ENCODE results near the gene NUDT16L1.

NUDT16L1 gene

DNA sequence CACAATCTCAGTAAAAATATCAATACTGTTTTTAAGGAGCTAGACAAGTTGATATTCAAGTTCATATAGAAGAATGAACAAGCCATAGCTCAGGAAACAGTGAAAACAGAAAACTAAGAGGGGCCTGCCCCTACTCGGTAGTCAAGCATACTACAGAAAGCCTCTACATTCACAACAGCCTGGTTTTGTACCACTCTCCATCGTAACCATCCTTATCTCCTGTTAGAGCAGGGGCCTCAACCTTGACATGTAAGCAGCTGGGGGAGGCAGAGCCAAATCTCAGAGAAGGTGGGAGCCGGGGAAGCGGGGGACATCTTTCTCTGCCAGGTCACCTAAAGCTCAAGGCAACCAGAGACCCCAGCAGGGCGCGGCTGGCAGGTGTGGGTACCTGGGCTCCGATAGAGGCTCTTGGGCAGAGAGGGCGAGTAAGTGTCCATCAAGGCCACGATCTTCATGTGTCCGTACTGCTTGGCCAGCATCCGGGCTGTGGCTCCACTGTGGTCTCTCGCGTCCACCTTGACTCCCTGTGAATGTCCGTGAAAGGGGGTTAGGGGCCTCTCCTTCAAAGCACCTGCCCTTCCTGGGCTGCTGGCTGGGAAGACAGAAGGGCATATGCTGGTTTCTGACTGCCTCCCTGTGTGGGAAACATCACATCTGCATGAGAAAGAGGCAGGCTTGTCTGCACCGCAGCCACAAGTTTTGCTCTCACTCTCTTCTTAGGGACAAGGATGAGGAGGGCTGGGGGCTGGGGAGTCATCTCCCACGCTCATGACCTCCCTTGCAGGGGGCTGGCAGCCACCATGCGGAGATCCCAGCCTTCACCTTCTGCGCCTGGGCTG lies 20.5 kb downstream of the NUDT16L1 start:
- DNase-seq (ENCODE audit: low read depth), result no peak
- TF ChIP-seq MYC (IDR thresholded peaks at IDR 0.05; ENCODE audit: low read depth, low read length) (no peak), POLR2A (IDR thresholded peaks at IDR 0.05; ENCODE audit: extremely low read depth, insufficient read length) (no peak), CTCF (IDR thresholded peaks at IDR 0.05; ENCODE audit: low read depth, low read length) (no peak)
- TF ChIP-seq, protein P1, sequence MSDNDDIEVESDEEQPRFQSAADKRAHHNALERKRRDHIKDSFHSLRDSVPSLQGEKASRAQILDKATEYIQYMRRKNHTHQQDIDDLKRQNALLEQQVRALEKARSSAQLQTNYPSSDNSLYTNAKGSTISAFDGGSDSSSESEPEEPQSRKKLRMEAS (IDR thresholded peaks at IDR 0.05; ENCODE audit: low read depth, low read length), result no peak
- H3K4me3 ChIP-seq (ENCODE audit: low read depth, low read length), result no peak overlapping the region

DNA sequence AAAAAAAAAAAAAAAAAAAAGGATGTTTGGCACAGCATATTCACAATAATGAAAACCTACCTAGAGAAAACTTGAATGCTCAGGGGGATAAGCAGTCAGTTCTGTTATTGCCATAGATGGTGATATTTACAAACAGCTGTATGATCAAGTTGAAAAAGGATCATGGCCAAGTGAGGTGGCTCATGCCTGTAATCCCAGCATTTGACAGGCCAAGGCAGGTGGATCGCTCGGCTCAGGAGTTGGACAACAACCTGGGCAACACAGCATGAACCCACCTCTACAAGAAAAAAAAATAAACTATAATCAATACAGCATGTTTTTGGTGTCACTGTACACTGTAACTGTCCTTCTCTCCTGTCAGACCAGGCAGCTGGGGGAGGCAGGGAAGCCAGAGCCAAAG lies 21.6 kb downstream of the NUDT16L1 start:
- TF ChIP-seq MYC (IDR thresholded peaks at IDR 0.05; ENCODE audit: low read depth, low read length) (no peak), CTCF (IDR thresholded peaks at IDR 0.05; ENCODE audit: low read depth, low read length) (no peak), POLR2A (IDR thresholded peaks at IDR 0.05; ENCODE audit: extremely low read depth, insufficient read length) (no peak)
- TF ChIP-seq, protein P1 (IDR thresholded peaks at IDR 0.05; ENCODE audit: low read depth, low read length), result no peak
- no peak overlapping the region for H3K4me3 ChIP-seq (ENCODE audit: low read depth, low read length)
- DNase-seq (ENCODE audit: low read depth), result no peak

GRCh38 chr16:4718466-4718865 lies 25.1 kb downstream of the NUDT16L1 start:
- TF ChIP-seq POLR2A (IDR thresholded peaks at IDR 0.05; ENCODE audit: extremely low read depth, insufficient read length), result no peak
- TF ChIP-seq CTCF (IDR thresholded peaks at IDR 0.05; ENCODE audit: low read depth, low read length), result no peak
- TF ChIP-seq MYC (IDR thresholded peaks at IDR 0.05; ENCODE audit: low read depth, low read length), result no peak
- TF ChIP-seq, protein P1 (IDR thresholded peaks at IDR 0.05; ENCODE audit: low read depth, low read length), result no peak
- H3K4me3 ChIP-seq (ENCODE audit: low read depth, low read length), result no peak overlapping the region
- no peak for DNase-seq (ENCODE audit: low read depth)

DNA sequence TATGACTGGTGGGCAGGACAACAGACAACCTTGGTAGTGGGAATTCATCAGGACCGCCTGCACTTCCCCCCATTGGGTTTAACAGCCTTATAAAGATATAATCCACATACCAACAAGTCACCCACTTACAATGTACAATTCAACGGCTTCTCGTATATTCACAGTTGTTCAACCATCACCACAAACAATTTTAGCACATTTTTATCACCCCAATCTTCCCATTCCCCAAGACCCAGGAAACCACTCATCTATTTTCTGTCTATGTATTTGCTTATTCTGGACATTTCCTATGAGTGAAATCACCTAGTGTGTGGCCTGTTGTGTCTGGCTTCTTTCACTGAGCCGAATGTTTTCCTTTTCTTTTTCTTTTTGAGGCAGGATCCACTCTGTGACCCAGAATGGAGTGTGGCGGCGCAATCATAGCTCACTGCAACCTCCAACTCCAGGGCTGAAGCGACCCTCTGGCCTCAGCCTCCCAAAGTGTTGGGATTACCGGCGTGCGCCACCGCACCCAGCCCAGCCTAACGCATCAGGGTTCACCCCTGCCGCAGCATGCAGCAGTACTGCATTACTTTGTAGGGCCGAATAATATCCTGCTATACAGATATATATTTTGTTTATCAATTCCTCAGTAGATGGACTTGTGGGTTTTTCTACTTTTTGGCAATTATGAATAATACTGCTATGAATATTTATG lies 29.9 kb downstream of the NUDT16L1 start:
- no peak overlapping the region for H3K4me3 ChIP-seq (ENCODE audit: low read depth, low read length)
- TF ChIP-seq, protein P1 (IDR thresholded peaks at IDR 0.05; ENCODE audit: low read depth, low read length), result no peak
- no peak for TF ChIP-seq CTCF (IDR thresholded peaks at IDR 0.05; ENCODE audit: low read depth, low read length)
- no peak for TF ChIP-seq POLR2A (IDR thresholded peaks at IDR 0.05; ENCODE audit: extremely low read depth, insufficient read length)
- TF ChIP-seq MYC (IDR thresholded peaks at IDR 0.05; ENCODE audit: low read depth, low read length), result no peak
- DNase-seq (ENCODE audit: low read depth), result no peak

DNA sequence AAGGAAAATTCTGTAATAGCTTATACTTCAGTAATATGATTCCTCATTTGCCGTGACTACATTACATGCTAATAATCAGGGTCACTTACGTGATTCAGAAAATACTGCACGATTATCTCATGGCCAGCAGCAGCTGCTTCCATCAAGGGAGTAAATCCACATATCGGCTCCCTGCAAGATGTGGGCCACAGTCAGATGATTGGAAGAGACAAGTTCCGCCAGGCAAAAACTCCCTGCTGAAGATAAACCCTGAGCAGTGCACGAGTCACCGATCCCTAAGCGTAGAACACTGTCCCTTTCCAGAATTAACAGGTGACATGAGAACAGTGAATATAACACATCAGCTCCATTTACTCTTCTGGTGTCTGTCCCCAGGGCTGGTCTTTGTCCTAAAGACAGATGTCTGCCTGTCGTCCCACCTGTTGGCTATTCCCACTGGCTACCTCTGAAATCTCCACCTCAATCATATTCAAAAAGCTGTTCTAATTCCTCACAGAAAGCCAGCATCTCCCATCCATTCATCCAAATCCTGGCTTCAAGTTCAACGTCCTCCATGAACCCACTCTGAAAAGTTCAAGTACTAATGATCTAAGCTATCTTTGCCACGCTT lies 31.4 kb downstream of the NUDT16L1 start:
- no peak overlapping the region for H3K4me3 ChIP-seq (ENCODE audit: low read depth, low read length)
- no peak for TF ChIP-seq MYC (IDR thresholded peaks at IDR 0.05; ENCODE audit: low read depth, low read length)
- TF ChIP-seq, protein P1 (IDR thresholded peaks at IDR 0.05; ENCODE audit: low read depth, low read length), result no peak
- DNase-seq (ENCODE audit: low read depth), result no peak
